ENCODE data around the gene PLCB4. TPM values are rescaled to one million over a fixed set of nuclear protein-coding genes. Genes with fewer than 3 reads are reported as not detected.

PLCB4 gene
- total and polyA plus RNA-seq, 7 donors: 9.7 to 21.0 (median 12.4) TPM

DNA sequence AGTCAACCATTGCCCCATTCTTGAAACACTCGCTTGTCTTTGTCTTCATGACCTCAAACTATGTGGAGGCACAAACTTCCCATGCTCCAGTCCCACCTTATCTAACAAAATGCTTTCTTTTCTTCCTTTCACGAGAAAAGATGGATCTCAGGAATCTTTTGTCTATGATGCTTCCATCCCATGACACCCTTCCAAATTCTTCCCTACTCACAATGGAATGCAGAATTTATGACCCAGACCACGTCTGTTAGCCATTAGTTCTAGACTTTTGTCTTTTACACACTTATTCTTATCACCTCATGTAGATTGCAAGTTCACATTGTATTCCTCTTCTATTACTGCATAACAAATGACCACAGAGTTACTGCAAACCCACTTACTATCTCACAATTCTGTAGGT is 421.3 kb downstream of the PLCB4 start:
- intact Hi-C loops (cut with DNase I): no loop called here
- Histone ChIP-seq H3K27me3 (no peaks in the 10 kb centered on the region), H3K36me3 (no peaks in the 10 kb centered on the region), H3K4me1 (no peaks in the 10 kb centered on the region), H3K9me3 (no peaks in the 10 kb centered on the region), H3K4me3 (no peak overlapping the region), H3K27ac (no peak overlapping the region)
- 81 to 84% methylated on average over 3 of the region's 3 CpGs for WGBS, 2 donors
- no peak for DNase-seq
- TF ChIP-seq EP300 (IDR thresholded peaks at IDR 0.05): no peak
- TF ChIP-seq POLR2A (IDR thresholded peaks at IDR 0.05): no peak
- TF ChIP-seq, protein P1, sequence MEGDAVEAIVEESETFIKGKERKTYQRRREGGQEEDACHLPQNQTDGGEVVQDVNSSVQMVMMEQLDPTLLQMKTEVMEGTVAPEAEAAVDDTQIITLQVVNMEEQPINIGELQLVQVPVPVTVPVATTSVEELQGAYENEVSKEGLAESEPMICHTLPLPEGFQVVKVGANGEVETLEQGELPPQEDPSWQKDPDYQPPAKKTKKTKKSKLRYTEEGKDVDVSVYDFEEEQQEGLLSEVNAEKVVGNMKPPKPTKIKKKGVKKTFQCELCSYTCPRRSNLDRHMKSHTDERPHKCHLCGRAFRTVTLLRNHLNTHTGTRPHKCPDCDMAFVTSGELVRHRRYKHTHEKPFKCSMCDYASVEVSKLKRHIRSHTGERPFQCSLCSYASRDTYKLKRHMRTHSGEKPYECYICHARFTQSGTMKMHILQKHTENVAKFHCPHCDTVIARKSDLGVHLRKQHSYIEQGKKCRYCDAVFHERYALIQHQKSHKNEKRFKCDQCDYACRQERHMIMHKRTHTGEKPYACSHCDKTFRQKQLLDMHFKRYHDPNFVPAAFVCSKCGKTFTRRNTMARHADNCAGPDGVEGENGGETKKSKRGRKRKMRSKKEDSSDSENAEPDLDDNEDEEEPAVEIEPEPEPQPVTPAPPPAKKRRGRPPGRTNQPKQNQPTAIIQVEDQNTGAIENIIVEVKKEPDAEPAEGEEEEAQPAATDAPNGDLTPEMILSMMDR (IDR thresholded peaks at IDR 0.05): no peak
- TF ChIP-seq POLR2AphosphoS5 (IDR thresholded peaks at IDR 0.05): no peak

DNA sequence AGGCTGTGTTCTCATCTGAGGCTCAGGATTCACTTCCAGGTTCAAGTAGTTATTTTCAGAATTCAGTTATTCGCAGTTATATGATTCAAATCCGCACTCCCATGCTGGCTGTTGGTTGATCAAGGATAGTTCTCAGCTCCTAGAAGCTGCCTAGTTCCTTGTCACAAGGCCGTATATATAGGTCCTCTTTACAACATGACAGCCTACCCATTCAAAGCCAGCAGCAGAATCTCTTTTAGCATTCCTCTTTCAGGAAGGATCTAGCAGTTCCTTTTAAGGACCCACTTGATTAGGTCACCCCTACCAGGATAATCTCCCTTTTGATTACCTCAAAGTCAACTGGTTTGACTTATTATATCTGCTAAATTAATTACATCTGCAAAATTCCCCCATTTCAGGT is 421.7 kb downstream of the PLCB4 start:
- Histone ChIP-seq H3K27me3 (no peaks in the 10 kb centered on the region), H3K4me3 (no peak overlapping the region), H3K9me3 (no peaks in the 10 kb centered on the region), H3K36me3 (no peaks in the 10 kb centered on the region), H3K27ac (no peak overlapping the region), H3K4me1 (no peaks in the 10 kb centered on the region)
- no peak for TF ChIP-seq EP300 (IDR thresholded peaks at IDR 0.05)
- TF ChIP-seq, protein P1 (IDR thresholded peaks at IDR 0.05): no peak
- no peak for TF ChIP-seq POLR2A (IDR thresholded peaks at IDR 0.05)
- no peak for TF ChIP-seq POLR2AphosphoS5 (IDR thresholded peaks at IDR 0.05)
- WGBS, 2 donors: 96% methylated on average over 3 of the region's 3 CpGs
- intact Hi-C loops (cut with DNase I): no loop called here
- no peak for DNase-seq

DNA sequence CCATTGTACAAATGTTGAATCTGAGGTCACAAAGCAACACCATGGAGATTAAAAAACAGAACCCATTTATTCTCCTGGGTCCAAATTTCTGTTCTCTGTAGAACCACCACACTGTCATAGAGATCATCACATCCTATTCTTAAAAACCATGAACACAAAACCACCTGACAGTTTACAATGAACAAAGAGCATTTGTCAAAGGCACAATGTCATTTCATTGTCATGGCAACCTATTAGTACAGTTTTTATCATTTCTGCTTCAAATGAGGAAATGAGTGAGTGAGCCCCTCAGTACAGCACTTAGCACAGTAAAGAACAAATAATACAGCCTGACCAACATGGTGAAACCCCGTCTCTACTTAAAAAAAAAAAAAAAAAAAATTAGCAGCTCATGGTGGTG is 422.4 kb downstream of the PLCB4 start:
- WGBS, 2 donors: 73 to 88% methylated on average over 1 of the region's 1 CpG
- intact Hi-C loops (cut with DNase I): no loop called here
- Histone ChIP-seq H3K4me1 (no peaks in the 10 kb centered on the region), H3K27ac (no peak overlapping the region), H3K4me3 (no peak overlapping the region), H3K27me3 (no peaks in the 10 kb centered on the region), H3K36me3 (no peaks in the 10 kb centered on the region), H3K9me3 (no peaks in the 10 kb centered on the region)
- TF ChIP-seq POLR2A (IDR thresholded peaks at IDR 0.05): no peak
- TF ChIP-seq, protein P1 (IDR thresholded peaks at IDR 0.05): no peak
- no peak for TF ChIP-seq POLR2AphosphoS5 (IDR thresholded peaks at IDR 0.05)
- TF ChIP-seq EP300 (IDR thresholded peaks at IDR 0.05): no peak
- DNase-seq: no peak

DNA sequence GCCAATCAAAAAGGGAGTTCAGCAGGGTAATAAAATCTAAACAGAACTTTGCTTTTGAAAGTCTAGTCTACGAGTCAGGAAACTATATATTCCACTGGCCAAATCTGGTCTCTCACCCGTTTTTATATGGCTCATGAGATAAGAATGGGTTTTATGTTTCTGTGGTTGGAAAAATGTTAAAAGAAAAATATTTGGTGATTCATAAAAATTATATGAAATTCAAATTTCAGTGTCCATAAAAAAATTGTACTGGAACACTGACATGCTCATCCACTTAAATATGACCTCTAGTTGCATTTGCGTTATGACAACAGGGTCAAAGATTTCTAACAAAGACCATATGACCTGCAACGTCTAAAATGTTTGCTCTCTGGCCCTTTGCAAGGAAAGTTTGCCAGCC is 423.2 kb downstream of the PLCB4 start:
- Histone ChIP-seq H3K27me3 (no peaks in the 10 kb centered on the region), H3K4me1 (no peaks in the 10 kb centered on the region), H3K4me3 (no peak overlapping the region), H3K9me3 (no peaks in the 10 kb centered on the region), H3K36me3 (no peaks in the 10 kb centered on the region), H3K27ac (no peak overlapping the region)
- no peak for DNase-seq
- TF ChIP-seq, protein P1 (IDR thresholded peaks at IDR 0.05): no peak
- TF ChIP-seq POLR2AphosphoS5 (IDR thresholded peaks at IDR 0.05) (no peak), POLR2A (IDR thresholded peaks at IDR 0.05) (no peak), EP300 (IDR thresholded peaks at IDR 0.05) (no peak)
- intact Hi-C loops (cut with DNase I): no loop called here
- WGBS, 2 donors: 30 to 60% methylated on average over 4 of the region's 4 CpGs

DNA sequence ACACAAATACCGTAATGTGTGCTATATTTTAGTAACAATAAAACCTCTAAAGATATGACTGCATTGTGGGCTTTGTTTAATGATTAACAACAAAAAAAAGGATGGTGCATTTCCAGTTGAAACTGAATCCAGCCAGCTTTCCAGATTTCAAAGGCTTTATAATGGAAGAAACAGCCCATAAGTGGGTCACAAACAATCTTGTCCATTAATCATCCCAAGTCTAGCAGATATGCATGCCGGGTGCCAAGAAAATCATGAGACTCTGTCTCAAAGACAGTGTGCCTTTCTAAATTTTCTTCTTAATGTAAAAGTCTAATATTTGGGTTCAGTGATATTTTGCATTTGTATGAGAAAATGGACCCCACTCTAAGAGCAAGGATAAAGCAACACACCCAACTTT is 424.9 kb downstream of the PLCB4 start:
- no peak for DNase-seq
- WGBS, 2 donors: 33 to 72% methylated on average over 2 of the region's 2 CpGs
- Histone ChIP-seq H3K27me3 (no peaks in the 10 kb centered on the region), H3K4me1 (no peaks in the 10 kb centered on the region), H3K27ac (no peak overlapping the region), H3K9me3 (no peaks in the 10 kb centered on the region), H3K4me3 (no peak overlapping the region), H3K36me3 (no peaks in the 10 kb centered on the region)
- TF ChIP-seq POLR2AphosphoS5 (IDR thresholded peaks at IDR 0.05): no peak
- TF ChIP-seq, protein P1 (IDR thresholded peaks at IDR 0.05): no peak
- intact Hi-C loops (cut with DNase I): no loop called here
